ENCODE results near the gene ARID5B.

DNA sequence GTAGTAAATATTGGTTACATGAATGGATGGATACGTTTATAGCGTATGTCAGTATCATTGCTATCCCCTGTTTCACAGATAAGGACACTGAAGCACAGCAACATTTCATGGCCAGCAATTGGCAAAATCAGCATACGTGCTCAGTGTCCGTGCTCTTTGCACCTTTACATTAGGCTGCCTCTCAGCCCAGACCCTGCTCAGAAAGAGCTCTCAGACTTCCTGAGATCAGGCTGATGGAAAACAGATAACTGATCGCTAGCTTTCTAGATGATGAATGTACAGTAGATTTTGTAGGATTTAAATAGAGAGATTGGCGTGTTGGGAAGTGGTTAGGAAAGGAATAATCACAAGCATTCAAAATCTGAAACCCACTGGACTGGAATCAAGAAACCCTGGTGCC is 106.7 kb downstream of the ARID5B start:
- TF ChIP-seq, protein P1, sequence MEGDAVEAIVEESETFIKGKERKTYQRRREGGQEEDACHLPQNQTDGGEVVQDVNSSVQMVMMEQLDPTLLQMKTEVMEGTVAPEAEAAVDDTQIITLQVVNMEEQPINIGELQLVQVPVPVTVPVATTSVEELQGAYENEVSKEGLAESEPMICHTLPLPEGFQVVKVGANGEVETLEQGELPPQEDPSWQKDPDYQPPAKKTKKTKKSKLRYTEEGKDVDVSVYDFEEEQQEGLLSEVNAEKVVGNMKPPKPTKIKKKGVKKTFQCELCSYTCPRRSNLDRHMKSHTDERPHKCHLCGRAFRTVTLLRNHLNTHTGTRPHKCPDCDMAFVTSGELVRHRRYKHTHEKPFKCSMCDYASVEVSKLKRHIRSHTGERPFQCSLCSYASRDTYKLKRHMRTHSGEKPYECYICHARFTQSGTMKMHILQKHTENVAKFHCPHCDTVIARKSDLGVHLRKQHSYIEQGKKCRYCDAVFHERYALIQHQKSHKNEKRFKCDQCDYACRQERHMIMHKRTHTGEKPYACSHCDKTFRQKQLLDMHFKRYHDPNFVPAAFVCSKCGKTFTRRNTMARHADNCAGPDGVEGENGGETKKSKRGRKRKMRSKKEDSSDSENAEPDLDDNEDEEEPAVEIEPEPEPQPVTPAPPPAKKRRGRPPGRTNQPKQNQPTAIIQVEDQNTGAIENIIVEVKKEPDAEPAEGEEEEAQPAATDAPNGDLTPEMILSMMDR (conservative IDR thresholded peaks at IDR 0.05; ENCODE audit: low read depth in 2 of 2): no peak
- TF ChIP-seq, protein P2, sequence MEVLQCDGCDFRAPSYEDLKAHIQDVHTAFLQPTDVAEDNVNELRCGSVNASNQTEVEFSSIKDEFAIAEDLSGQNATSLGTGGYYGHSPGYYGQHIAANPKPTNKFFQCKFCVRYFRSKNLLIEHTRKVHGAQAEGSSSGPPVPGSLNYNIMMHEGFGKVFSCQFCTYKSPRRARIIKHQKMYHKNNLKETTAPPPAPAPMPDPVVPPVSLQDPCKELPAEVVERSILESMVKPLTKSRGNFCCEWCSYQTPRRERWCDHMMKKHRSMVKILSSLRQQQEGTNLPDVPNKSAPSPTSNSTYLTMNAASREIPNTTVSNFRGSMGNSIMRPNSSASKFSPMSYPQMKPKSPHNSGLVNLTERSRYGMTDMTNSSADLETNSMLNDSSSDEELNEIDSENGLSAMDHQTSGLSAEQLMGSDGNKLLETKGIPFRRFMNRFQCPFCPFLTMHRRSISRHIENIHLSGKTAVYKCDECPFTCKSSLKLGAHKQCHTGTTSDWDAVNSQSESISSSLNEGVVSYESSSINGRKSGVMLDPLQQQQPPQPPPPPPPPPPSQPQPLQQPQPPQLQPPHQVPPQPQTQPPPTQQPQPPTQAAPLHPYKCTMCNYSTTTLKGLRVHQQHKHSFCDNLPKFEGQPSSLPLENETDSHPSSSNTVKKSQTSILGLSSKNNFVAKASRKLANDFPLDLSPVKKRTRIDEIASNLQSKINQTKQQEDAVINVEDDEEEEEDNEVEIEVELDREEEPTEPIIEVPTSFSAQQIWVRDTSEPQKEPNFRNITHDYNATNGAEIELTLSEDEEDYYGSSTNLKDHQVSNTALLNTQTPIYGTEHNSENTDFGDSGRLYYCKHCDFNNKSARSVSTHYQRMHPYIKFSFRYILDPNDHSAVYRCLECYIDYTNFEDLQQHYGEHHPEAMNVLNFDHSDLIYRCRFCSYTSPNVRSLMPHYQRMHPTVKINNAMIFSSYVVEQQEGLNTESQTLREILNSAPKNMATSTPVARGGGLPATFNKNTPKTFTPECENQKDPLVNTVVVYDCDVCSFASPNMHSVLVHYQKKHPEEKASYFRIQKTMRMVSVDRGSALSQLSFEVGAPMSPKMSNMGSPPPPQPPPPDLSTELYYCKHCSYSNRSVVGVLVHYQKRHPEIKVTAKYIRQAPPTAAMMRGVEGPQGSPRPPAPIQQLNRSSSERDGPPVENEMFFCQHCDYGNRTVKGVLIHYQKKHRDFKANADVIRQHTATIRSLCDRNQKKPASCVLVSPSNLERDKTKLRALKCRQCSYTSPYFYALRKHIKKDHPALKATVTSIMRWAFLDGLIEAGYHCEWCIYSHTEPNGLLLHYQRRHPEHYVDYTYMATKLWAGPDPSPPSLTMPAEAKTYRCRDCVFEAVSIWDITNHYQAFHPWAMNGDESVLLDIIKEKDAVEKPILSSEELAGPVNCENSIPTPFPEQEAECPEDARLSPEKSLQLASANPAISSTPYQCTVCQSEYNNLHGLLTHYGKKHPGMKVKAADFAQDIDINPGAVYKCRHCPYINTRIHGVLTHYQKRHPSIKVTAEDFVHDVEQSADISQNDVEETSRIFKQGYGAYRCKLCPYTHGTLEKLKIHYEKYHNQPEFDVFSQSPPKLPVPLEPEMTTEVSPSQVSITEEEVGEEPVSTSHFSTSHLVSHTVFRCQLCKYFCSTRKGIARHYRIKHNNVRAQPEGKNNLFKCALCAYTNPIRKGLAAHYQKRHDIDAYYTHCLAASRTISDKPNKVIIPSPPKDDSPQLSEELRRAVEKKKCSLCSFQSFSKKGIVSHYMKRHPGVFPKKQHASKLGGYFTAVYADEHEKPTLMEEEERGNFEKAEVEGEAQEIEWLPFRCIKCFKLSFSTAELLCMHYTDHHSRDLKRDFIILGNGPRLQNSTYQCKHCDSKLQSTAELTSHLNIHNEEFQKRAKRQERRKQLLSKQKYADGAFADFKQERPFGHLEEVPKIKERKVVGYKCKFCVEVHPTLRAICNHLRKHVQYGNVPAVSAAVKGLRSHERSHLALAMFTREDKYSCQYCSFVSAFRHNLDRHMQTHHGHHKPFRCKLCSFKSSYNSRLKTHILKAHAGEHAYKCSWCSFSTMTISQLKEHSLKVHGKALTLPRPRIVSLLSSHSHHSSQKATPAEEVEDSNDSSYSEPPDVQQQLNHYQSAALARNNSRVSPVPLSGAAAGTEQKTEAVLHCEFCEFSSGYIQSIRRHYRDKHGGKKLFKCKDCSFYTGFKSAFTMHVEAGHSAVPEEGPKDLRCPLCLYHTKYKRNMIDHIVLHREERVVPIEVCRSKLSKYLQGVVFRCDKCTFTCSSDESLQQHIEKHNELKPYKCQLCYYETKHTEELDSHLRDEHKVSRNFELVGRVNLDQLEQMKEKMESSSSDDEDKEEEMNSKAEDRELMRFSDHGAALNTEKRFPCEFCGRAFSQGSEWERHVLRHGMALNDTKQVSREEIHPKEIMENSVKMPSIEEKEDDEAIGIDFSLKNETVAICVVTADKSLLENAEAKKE (CRISPR knock-in tag; IDR thresholded peaks at IDR 0.05): no peak
- TF ChIP-seq EZH2 (IDR thresholded peaks at IDR 0.05; ENCODE audit: low read depth, unreplicated experiment) (no peak), JUNB (IDR thresholded peaks at IDR 0.05; ENCODE audit: unreplicated experiment) (no peak), POLR2AphosphoS5 (IDR thresholded peaks at IDR 0.05; ENCODE audit: low read depth) (no peak), EZH2phosphoT487 (IDR thresholded peaks at IDR 0.05; ENCODE audit: unreplicated experiment) (no peak), ZNF331 (CRISPR knock-in tag; IDR thresholded peaks at IDR 0.05; ENCODE audit: low read depth) (no peak), CREB1 (CRISPR knock-in tag; IDR thresholded peaks at IDR 0.05; ENCODE audit: low read depth) (no peak), NANOG (IDR thresholded peaks at IDR 0.05; ENCODE audit: borderline replicate concordance) (no peak), ZNF114 (CRISPR knock-in tag; IDR thresholded peaks at IDR 0.05) (no peak), STAT1 (IDR thresholded peaks at IDR 0.05; ENCODE audit: unreplicated experiment) (no peak)
- TF ChIP-seq, protein P3, sequence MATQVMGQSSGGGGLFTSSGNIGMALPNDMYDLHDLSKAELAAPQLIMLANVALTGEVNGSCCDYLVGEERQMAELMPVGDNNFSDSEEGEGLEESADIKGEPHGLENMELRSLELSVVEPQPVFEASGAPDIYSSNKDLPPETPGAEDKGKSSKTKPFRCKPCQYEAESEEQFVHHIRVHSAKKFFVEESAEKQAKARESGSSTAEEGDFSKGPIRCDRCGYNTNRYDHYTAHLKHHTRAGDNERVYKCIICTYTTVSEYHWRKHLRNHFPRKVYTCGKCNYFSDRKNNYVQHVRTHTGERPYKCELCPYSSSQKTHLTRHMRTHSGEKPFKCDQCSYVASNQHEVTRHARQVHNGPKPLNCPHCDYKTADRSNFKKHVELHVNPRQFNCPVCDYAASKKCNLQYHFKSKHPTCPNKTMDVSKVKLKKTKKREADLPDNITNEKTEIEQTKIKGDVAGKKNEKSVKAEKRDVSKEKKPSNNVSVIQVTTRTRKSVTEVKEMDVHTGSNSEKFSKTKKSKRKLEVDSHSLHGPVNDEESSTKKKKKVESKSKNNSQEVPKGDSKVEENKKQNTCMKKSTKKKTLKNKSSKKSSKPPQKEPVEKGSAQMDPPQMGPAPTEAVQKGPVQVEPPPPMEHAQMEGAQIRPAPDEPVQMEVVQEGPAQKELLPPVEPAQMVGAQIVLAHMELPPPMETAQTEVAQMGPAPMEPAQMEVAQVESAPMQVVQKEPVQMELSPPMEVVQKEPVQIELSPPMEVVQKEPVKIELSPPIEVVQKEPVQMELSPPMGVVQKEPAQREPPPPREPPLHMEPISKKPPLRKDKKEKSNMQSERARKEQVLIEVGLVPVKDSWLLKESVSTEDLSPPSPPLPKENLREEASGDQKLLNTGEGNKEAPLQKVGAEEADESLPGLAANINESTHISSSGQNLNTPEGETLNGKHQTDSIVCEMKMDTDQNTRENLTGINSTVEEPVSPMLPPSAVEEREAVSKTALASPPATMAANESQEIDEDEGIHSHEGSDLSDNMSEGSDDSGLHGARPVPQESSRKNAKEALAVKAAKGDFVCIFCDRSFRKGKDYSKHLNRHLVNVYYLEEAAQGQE (IDR thresholded peaks at IDR 0.05; ENCODE audit: unreplicated experiment): no peak

Data from GM23338 (cell line).